H1 (cell line): ENCODE data around the gene CYBRD1. TPM values are rescaled to one million over a fixed set of nuclear protein-coding genes. Genes with fewer than 3 reads are reported as not detected.

Experiments used
- CTCF ChIA-PET: fragments of 300-600 bp; sonication (Branson Sonifier 250); formaldehyde crosslinking; loops from one replicate; lab custom pipeline; 2021; ENCODE audit not compliant: partially characterized antibody; lab: Charles Lee
- POLR2A ChIA-PET: fragments of 300-600 bp; sonication (Branson Sonifier 250); formaldehyde crosslinking; loops from one replicate; lab custom pipeline; 2021; ENCODE audit warnings: inconsistent platforms; ENCODE audit not compliant: partially characterized antibody; lab: Charles Lee
- DNase-seq, 2 experiments: peaks; one replicate each; pipeline versions ENCODE4 v3.0.0 to v3.0.0-alpha.2; 2010 to 2022; ENCODE audit warnings: low spot score in 2 of 2, low read depth in 1 of 2, mixed read lengths in 1 of 2
- FAIRE-seq: peaks from 2 replicates; lab custom pipeline; 2011; peaks lifted over from hg19 to GRCh38; lab: Jason Lieb, UNC
- H2AFZ ChIP-seq: 2 replicates; pipeline ENCODE4 v1.8.1; 2012; ENCODE audit warnings: low read length, inconsistent platforms
- H2AK5ac ChIP-seq: 2 replicates; pipeline ENCODE4 v1.6.1; 2013; ENCODE audit warnings: low read depth, low read length
- H2BK120ac ChIP-seq: replicated peaks from 2 replicates; pipeline ENCODE3; 2013; ENCODE audit warnings: low read depth, low read length, inconsistent platforms
- H2BK12ac ChIP-seq: 2 replicates; pipeline ENCODE4 v1.6.1; 2013; ENCODE audit warnings: low read depth, low read length
- H2BK15ac ChIP-seq: 2 replicates; pipeline ENCODE4 v1.6.1; 2013; ENCODE audit warnings: low read length
- H2BK20ac ChIP-seq: 2 replicates; pipeline ENCODE4 v1.6.1; 2013; ENCODE audit warnings: low read length
- H2BK5ac ChIP-seq: 2 replicates; pipeline ENCODE4 v1.6.1; 2013; ENCODE audit warnings: low read depth, low read length
- H3K14ac ChIP-seq: 2 replicates; pipeline ENCODE4 v1.6.1; 2013; ENCODE audit warnings: inconsistent platforms; ENCODE audit not compliant: insufficient read length
- H3K18ac ChIP-seq: 2 replicates; pipeline ENCODE4 v1.6.1; 2013; ENCODE audit warnings: low read length; ENCODE audit errors: extremely low read depth
- H3K23ac ChIP-seq: 2 replicates; pipeline ENCODE4 v1.6.1; 2013; ENCODE audit warnings: inconsistent platforms; ENCODE audit not compliant: insufficient read length
- H3K23me2 ChIP-seq: 2 replicates; pipeline ENCODE4 v1.6.1; 2013; ENCODE audit warnings: low read depth, low read length
- H3K27ac ChIP-seq: 2 replicates; pipeline ENCODE4 v1.6.1; 2011; ENCODE audit warnings: low read depth, low read length, inconsistent platforms
- H3K27me3 ChIP-seq, 4 experiments: replicated peaks in 1 of 4; 1 replicate in 1 of 4; 2 replicates in 3 of 4; pipeline versions ENCODE4 v1.6.1 to v1.8.1; 2011 to 2013; ENCODE audit warnings: low read length in 3 of 4, mild to moderate bottlenecking in 3 of 4, inconsistent platforms in 2 of 4, mixed read lengths in 2 of 4, moderate library complexity in 1 of 4; ENCODE audit not compliant: control insufficient read depth in 3 of 4, insufficient read depth in 3 of 4; ENCODE audit errors: extremely low read depth in 1 of 4
- H3K36me3 ChIP-seq, 4 experiments: 2 replicates each; pipeline versions ENCODE4 v1.6.1 to v1.8.1; 2011 to 2013; ENCODE audit warnings: mild to moderate bottlenecking in 4 of 4, low read length in 3 of 4, moderate library complexity in 2 of 4, control low read depth in 1 of 4, inconsistent platforms in 1 of 4; ENCODE audit not compliant: insufficient read depth in 4 of 4, control insufficient read depth in 2 of 4
- H3K4ac ChIP-seq: replicated peaks from 2 replicates; pipeline ENCODE3; 2013; ENCODE audit warnings: low read length, low read depth, mixed read lengths, inconsistent platforms; ENCODE audit not compliant: insufficient read length
- H3K4me1 ChIP-seq, 4 experiments: replicated peaks in 1 of 4; 1 replicate in 1 of 4; 2 replicates in 3 of 4; pipeline versions ENCODE4 v1.6.1 to v1.8.1; 2011 to 2013; ENCODE audit warnings: low read length in 3 of 4, inconsistent platforms in 2 of 4, mixed read lengths in 1 of 4; ENCODE audit not compliant: insufficient read depth in 4 of 4, control insufficient read depth in 3 of 4
- H3K4me2 ChIP-seq, 2 experiments: 2 replicates each; pipeline versions ENCODE4 v1.6.1 to v1.8.1; 2011 to 2013; ENCODE audit warnings: low read depth in 2 of 2, low read length in 2 of 2, control low read depth in 1 of 2, inconsistent platforms in 1 of 2, mild to moderate bottlenecking in 1 of 2; ENCODE audit not compliant: insufficient read depth in 1 of 2
- H3K4me3 ChIP-seq, 4 experiments: fragments of 200-600, 300-600 bp in 1 of 4; sonication (generic), shearing (Covaris generic), sonication (Bioruptor Twin) in 1 of 4; 2 replicates each; pipeline versions ENCODE4 v1.5.1 to v1.8.1; 2011 to 2016; ENCODE audit warnings: low read length in 4 of 4, low read depth in 3 of 4, control low read depth in 2 of 4, inconsistent platforms in 2 of 4, mild to moderate bottlenecking in 2 of 4, mixed read lengths in 1 of 4, moderate library complexity in 1 of 4; ENCODE audit not compliant: insufficient read depth in 2 of 4; ENCODE audit errors: extremely low read depth in 1 of 4
- H3K56ac ChIP-seq: replicated peaks from 2 replicates; pipeline ENCODE3; 2013; ENCODE audit warnings: low read depth, mild to moderate bottlenecking, mixed read lengths, low read length, inconsistent platforms; ENCODE audit not compliant: insufficient read length
- H3K79me1 ChIP-seq: 2 replicates; pipeline ENCODE4 v1.6.1; 2013; ENCODE audit warnings: low read depth, low read length, control low read depth
- H3K79me2 ChIP-seq, 2 experiments: 2 replicates each; pipeline versions ENCODE4 v1.6.1 to v1.8.1; 2012 to 2013; ENCODE audit warnings: low read length in 2 of 2, mild to moderate bottlenecking in 2 of 2, inconsistent platforms in 1 of 2; ENCODE audit not compliant: insufficient read depth in 2 of 2, control insufficient read depth in 1 of 2
- H3K9ac ChIP-seq, 4 experiments: replicated peaks in 1 of 4; 1 replicate in 1 of 4; 2 replicates in 3 of 4; pipeline versions ENCODE4 v1.6.1 to v1.8.1; 2011 to 2013; ENCODE audit warnings: low read depth in 3 of 4, low read length in 3 of 4, control low read depth in 2 of 4, mild to moderate bottlenecking in 2 of 4, moderate library complexity in 2 of 4, inconsistent platforms in 1 of 4; ENCODE audit errors: extremely low read depth in 1 of 4
- H3K9me3 ChIP-seq, 2 experiments: 2 replicates each; pipeline versions ENCODE4 v1.6.1 to v1.8.1; 2012 to 2013; ENCODE audit warnings: mild to moderate bottlenecking in 2 of 2, moderate library complexity in 2 of 2, control low read depth in 1 of 2, inconsistent platforms in 1 of 2, low read depth in 1 of 2, low read length in 1 of 2, mixed read lengths in 1 of 2; ENCODE audit not compliant: insufficient read depth in 2 of 2
- H4K20me1 ChIP-seq, 2 experiments: replicated peaks in 1 of 2; 2 replicates each; pipeline versions ENCODE3 to v1.8.1; 2011 to 2013; ENCODE audit warnings: inconsistent platforms in 2 of 2, low read length in 2 of 2, mild to moderate bottlenecking in 1 of 2; ENCODE audit not compliant: insufficient read depth in 2 of 2, control insufficient read depth in 1 of 2
- H4K5ac ChIP-seq: 2 replicates; pipeline ENCODE4 v1.6.1; 2013; ENCODE audit warnings: low read length, low read depth, mixed read lengths, inconsistent platforms; ENCODE audit not compliant: insufficient read length
- H4K8ac ChIP-seq: 2 replicates; pipeline ENCODE4 v1.8.0; 2013; ENCODE audit warnings: mild to moderate bottlenecking, moderate library complexity, low read length, inconsistent platforms; ENCODE audit not compliant: insufficient read depth; ENCODE audit errors: extremely low read depth
- H4K91ac ChIP-seq: replicated peaks from 2 replicates; pipeline ENCODE3; 2013; ENCODE audit warnings: low read length, mixed read lengths, inconsistent platforms; ENCODE audit not compliant: insufficient read length
- CHD1 ChIP-seq: IDR thresholded peaks from 2 replicates; pipeline ENCODE4 v1.6.1; 2012; ENCODE audit warnings: low read depth, low read length, improper control_type of control experiment
- CREB1 ChIP-seq: IDR thresholded peaks from 2 replicates; pipeline ENCODE4 v1.6.1; 2012; ENCODE audit warnings: inconsistent platforms
- EP300 ChIP-seq, 2 experiments: IDR thresholded peaks; 1 replicate in 1 of 2; 2 replicates in 1 of 2; pipeline ENCODE4 v1.6.1; 2011 to 2012; ENCODE audit warnings: low read depth in 2 of 2, low read length in 2 of 2, mild to moderate bottlenecking in 2 of 2, borderline replicate concordance in 1 of 2, inconsistent platforms in 1 of 2, moderate library complexity in 1 of 2
- JUN ChIP-seq: IDR thresholded peaks from 2 replicates; pipeline ENCODE4 v1.6.1; 2011; ENCODE audit warnings: low read depth, mild to moderate bottlenecking, improper control_type of control experiment, low read length
- POLR2A ChIP-seq, 2 experiments: IDR thresholded peaks; 1 replicate in 1 of 2; 2 replicates in 1 of 2; pipeline ENCODE4 v1.6.1; 2011; ENCODE audit warnings: low read depth in 2 of 2, low read length in 2 of 2, mild to moderate bottlenecking in 2 of 2; ENCODE audit errors: control extremely low read depth in 1 of 2
- RXRA ChIP-seq: IDR thresholded peaks from 2 replicates; pipeline ENCODE4 v1.6.1; 2011; ENCODE audit warnings: low read depth, mild to moderate bottlenecking, low read length, moderate library complexity; ENCODE audit not compliant: insufficient read depth
- WGBS, 2 experiments: shearing (Covaris generic) in 1 of 2; methylation state at CpG; one replicate each; pipeline versions ENCODE4 v1.1.6 to v1.1.7; 2013 to 2015; ENCODE audit warnings: low lambda C conversion rate in 2 of 2, mixed read lengths in 2 of 2, inconsistent platforms in 1 of 2, low coverage in 1 of 2, missing lambda C conversion rate in 1 of 2; ENCODE audit not compliant: insufficient replicate concordance in 2 of 2, insufficient coverage in 1 of 2, insufficient read length in 1 of 2; ENCODE audit errors: extremely low coverage in 1 of 2, missing lambda C conversion rate in 1 of 2; 5-methylcytosine and 5-hydroxymethylcytosine counted together
- polyA plus RNA-seq, 7 experiments: library from polyadenylated mRNA; depleted of rRNA in 3 of 7; stranded (reverse) in 5 of 7; unstranded in 2 of 7; fragments of >200 nt in 5 of 7; fragments of 200-250 nt in 2 of 7; gene quantifications; 1 replicate in 5 of 7; 2 replicates in 1 of 7; 4 replicates in 1 of 7; pipeline versions ENCODE4 v1.2.1 to v1.2.3, GENCODE V29; 2011 to 2013; ENCODE audit warnings: missing spikeins in 2 of 7, mixed read lengths in 2 of 7
- total RNA-seq: library from RNA; stranded (reverse); fragmentation: NEBNext Ultra II Directional; extraction: Animal tissue kit (Norgen Biotek cat#: 25700); gene quantifications from 2 replicates; pipeline ENCODE4 v1.2.1, GENCODE V29; 2021

Gene CYBRD1
- total and polyA plus RNA-seq, 2 of the 8 experiments (the other 6 are each of a cell fraction or from before 2014, with no cell fraction given): 10.7 to 12.6 TPM

GRCh38 chr2:171547720-171548119, 25.4 kb downstream of the CYBRD1 start:
- H2BK15ac ChIP-seq: no peak overlapping the region
- H3K79me1 ChIP-seq: no peaks in the 10 kb centered on the region; the same call in 1 of the 2 replicates
- no peak for DNase-seq
- H3K4me2 ChIP-seq: no peak overlapping the region
- no peak overlapping the region for H2BK20ac ChIP-seq
- TF ChIP-seq EP300 (IDR thresholded peaks at IDR 0.05; ENCODE audit: borderline replicate concordance in 1 of 2, low read depth in 2 of 2, low read length in 2 of 2) (no peak), JUN (no peak), CHD1 (no peak), RXRA (no peak), CREB1 (no peak), POLR2A (IDR thresholded peaks at IDR 0.05; ENCODE audit: control extremely low read depth in 1 of 2, low read depth in 2 of 2, low read length in 2 of 2) (no peak)
- H3K36me3 ChIP-seq: peaks cover 0 to 3% (median 0%) of the 10 kb centered on the region in 4 experiments; a peak in 1 of 8 replicates
- no peak overlapping the region for H2AFZ ChIP-seq
- no peak for FAIRE-seq
- H3K4me3 ChIP-seq: no peak overlapping the region
- POLR2A ChIA-PET: no interaction called here
- H3K18ac ChIP-seq: no peak overlapping the region
- H3K56ac ChIP-seq: no peak overlapping the region
- no peak overlapping the region for H4K5ac ChIP-seq
- H3K4ac ChIP-seq: no peak overlapping the region
- H2BK5ac ChIP-seq: no peak overlapping the region
- no peak overlapping the region for H3K14ac ChIP-seq
- no peaks in the 10 kb centered on the region for H3K27me3 ChIP-seq
- H3K9ac ChIP-seq: no peak overlapping the region
- H4K20me1 ChIP-seq: no peaks in the 10 kb centered on the region
- no peaks in the 10 kb centered on the region for H3K4me1 ChIP-seq
- H2AK5ac ChIP-seq: no peak overlapping the region
- CTCF ChIA-PET: interaction anchor here (1.1 kb wide), 1 partner anchor 20 kb away, joined by 3 read pairs; no protein-coding TSS in a partner anchor
- no peaks in the 10 kb centered on the region for H3K9me3 ChIP-seq
- H3K23ac ChIP-seq: no peak overlapping the region
- 95% methylated on average over 2 of the region's 2 CpGs; no CpG with 5 or more reads in 1 of the 2 experiments for WGBS, 2 experiments
- no peaks in the 10 kb centered on the region for H3K23me2 ChIP-seq
- H2BK12ac ChIP-seq: no peak overlapping the region
- no peaks in the 10 kb centered on the region for H3K79me2 ChIP-seq
- H4K91ac ChIP-seq: no peak overlapping the region
- H4K8ac ChIP-seq: no peak overlapping the region
- no peak overlapping the region for H3K27ac ChIP-seq
- no peak overlapping the region for H2BK120ac ChIP-seq
